ENCODE results near the gene ARL13B.
"Not testable (repeated sequence)": the region's sequence is repeated elsewhere in the genome, so short reads cannot be mapped to it uniquely, and the experiment has no call there.

ARL13B gene

GRCh38 chr3:93979850-93980676 lies at the start of gene ARL13B:
ARL13B (plus strand) TSS chr3:93980155; CDS start chr3:93980424, 269 bp downstream.
- peak; percentile 86 to 88 for DNase-seq (ENCODE audit: extremely low read depth in 1 of 2, low read depth in 1 of 2)

GRCh38 chr3:93931597-93932229 lies 48.2 kb upstream of the ARL13B start:
- DNase-seq (ENCODE audit: extremely low read depth in 1 of 2, low read depth in 1 of 2): no peak

- no peak for DNase-seq (ENCODE audit: extremely low read depth in 1 of 2, low read depth in 1 of 2)
Measured at GRCh38 chr3:93934366-93935046, 45.4 kb upstream of the ARL13B start.

- DNase-seq (ENCODE audit: extremely low read depth in 1 of 2, low read depth in 1 of 2): no peak
Measured at GRCh38 chr3:93936549-93936948, 43.4 kb upstream of the ARL13B start.

- DNase-seq (ENCODE audit: extremely low read depth in 1 of 2, low read depth in 1 of 2): not testable (repeated sequence)
Measured at GRCh38 chr3:93937485-93937884, 42.5 kb upstream of the ARL13B start.

GRCh38 chr3:93949958-93950357 lies 30.0 kb upstream of the ARL13B start:
- DNase-seq (ENCODE audit: extremely low read depth in 1 of 2, low read depth in 1 of 2): not testable (repeated sequence)

- DNase-seq (ENCODE audit: extremely low read depth in 1 of 2, low read depth in 1 of 2): no peak
Measured at GRCh38 chr3:93961026-93961425, 18.9 kb upstream of the ARL13B start.

- no peak for DNase-seq (ENCODE audit: extremely low read depth in 1 of 2, low read depth in 1 of 2)
Measured at GRCh38 chr3:93961489-93961888, 18.5 kb upstream of the ARL13B start.

GRCh38 chr3:93962798-93963197 lies 17.2 kb upstream of the ARL13B start:
- no peak for DNase-seq (ENCODE audit: extremely low read depth in 1 of 2, low read depth in 1 of 2)

- DNase-seq (ENCODE audit: extremely low read depth in 1 of 2, low read depth in 1 of 2): not testable (repeated sequence)
Measured at GRCh38 chr3:93965106-93965505, 14.8 kb upstream of the ARL13B start.

- DNase-seq (ENCODE audit: extremely low read depth in 1 of 2, low read depth in 1 of 2): no peak
Measured at GRCh38 chr3:93969443-93969842, 10.5 kb upstream of the ARL13B start.

GRCh38 chr3:93969997-93970396 lies 10.0 kb upstream of the ARL13B start:
- DNase-seq (ENCODE audit: extremely low read depth in 1 of 2, low read depth in 1 of 2): no peak

GRCh38 chr3:93973131-93974126 lies 6.5 kb upstream of the ARL13B start, which contains the start of gene PROS1:
PROS1 (minus strand) TSS chr3:93973896; CDS start chr3:93973749, 147 bp downstream.
- DNase-seq (ENCODE audit: extremely low read depth in 1 of 2, low read depth in 1 of 2): peak in 1 of 2 donors; percentile 6

GRCh38 chr3:93981649-93982048 lies 1.7 kb downstream of the ARL13B start:
- DNase-seq (ENCODE audit: extremely low read depth in 1 of 2, low read depth in 1 of 2): no peak

- DNase-seq (ENCODE audit: extremely low read depth in 1 of 2, low read depth in 1 of 2): no peak
Measured at GRCh38 chr3:93983408-93983807, 3.5 kb downstream of the ARL13B start.

GRCh38 chr3:93984618-93985017 lies 4.7 kb downstream of the ARL13B start:
- DNase-seq (ENCODE audit: extremely low read depth in 1 of 2, low read depth in 1 of 2): no peak

GRCh38 chr3:93988283-93988682 lies 8.3 kb downstream of the ARL13B start:
- DNase-seq (ENCODE audit: extremely low read depth in 1 of 2, low read depth in 1 of 2): no peak

- no peak for DNase-seq (ENCODE audit: extremely low read depth in 1 of 2, low read depth in 1 of 2)
Measured at GRCh38 chr3:93988764-93989163, 8.8 kb downstream of the ARL13B start.

- DNase-seq (ENCODE audit: extremely low read depth in 1 of 2, low read depth in 1 of 2): no peak
Measured at GRCh38 chr3:93989241-93989640, 9.3 kb downstream of the ARL13B start.

- no peak for DNase-seq (ENCODE audit: extremely low read depth in 1 of 2, low read depth in 1 of 2)
Measured at GRCh38 chr3:93991631-93992030, 11.7 kb downstream of the ARL13B start.

All from activated CD8-positive, alpha-beta memory T cell treated with anti-CD3 and anti-CD28 coated beads for 1 hour (primary cell).